ENCODE data around the gene RRAGC.

DNA sequence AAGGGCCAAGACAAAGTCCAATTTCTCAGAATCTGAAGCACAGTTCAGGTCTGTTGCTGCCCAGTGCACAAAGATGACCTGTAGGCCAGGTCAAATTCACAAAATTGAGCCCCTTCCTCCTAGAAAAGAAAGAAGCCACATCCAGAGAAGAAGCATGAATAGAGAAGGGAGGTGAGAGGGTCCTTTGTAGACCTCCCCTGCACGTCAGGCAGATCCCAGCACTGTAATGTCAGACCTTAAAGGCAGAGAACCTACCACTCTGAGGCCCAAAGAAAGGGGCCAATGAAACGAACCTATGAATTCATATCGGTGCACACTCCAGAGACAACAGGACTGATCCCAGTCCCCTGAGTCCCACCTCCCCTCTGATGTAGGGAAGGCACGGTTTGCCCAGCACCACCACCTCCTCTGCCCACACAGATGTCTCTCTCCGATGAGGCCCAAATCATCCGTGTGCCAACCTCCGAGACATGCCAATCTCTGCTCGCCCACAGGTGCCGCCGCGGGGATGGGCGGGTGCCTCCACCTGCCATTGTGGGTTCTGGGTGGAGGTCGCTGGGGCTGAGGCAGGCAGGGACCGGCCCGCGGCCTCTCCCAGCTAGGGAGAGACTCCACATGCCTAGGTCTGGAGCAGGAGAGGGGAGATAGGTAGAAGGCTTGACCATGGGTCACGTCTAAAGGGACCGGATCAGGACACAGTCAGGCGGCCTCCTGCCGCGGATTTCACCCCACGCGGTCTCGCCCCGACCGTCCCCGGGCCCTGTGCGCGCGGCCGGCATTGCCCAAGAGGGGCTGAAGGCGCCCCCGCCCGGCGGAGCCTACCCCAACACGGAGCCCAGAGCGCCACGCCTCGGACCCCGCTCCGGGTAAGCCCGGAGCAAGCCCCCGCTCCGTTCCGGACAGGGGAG lies 42.1 kb downstream of the RRAGC start:
- TF ChIP-seq, protein P1, sequence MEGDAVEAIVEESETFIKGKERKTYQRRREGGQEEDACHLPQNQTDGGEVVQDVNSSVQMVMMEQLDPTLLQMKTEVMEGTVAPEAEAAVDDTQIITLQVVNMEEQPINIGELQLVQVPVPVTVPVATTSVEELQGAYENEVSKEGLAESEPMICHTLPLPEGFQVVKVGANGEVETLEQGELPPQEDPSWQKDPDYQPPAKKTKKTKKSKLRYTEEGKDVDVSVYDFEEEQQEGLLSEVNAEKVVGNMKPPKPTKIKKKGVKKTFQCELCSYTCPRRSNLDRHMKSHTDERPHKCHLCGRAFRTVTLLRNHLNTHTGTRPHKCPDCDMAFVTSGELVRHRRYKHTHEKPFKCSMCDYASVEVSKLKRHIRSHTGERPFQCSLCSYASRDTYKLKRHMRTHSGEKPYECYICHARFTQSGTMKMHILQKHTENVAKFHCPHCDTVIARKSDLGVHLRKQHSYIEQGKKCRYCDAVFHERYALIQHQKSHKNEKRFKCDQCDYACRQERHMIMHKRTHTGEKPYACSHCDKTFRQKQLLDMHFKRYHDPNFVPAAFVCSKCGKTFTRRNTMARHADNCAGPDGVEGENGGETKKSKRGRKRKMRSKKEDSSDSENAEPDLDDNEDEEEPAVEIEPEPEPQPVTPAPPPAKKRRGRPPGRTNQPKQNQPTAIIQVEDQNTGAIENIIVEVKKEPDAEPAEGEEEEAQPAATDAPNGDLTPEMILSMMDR (conservative IDR thresholded peaks at IDR 0.05; ENCODE audit: low read length) = no peak
- TF ChIP-seq EZH2phosphoT487 (IDR thresholded peaks at IDR 0.05; ENCODE audit: borderline replicate concordance) = no peak

Data from Loucy (cell line).